SK-N-SH (cell line): Measurements from ENCODE around the gene HUNK.

Experiments
- POLR2AphosphoS5 ChIP-seq: IDR thresholded peaks from 2 replicates; pipeline ENCODE4 v1.6.1; 2012; ENCODE audit warnings: low read depth, low read length
- SIN3A ChIP-seq: IDR thresholded peaks from 2 replicates; pipeline ENCODE4 v1.6.1; 2012; ENCODE audit warnings: low read depth, mild to moderate bottlenecking, low read length, moderate library complexity, borderline replicate concordance
- YY1 ChIP-seq: IDR thresholded peaks from 2 replicates; pipeline ENCODE4 v1.4.0; 2012; ENCODE audit warnings: low read depth, mild to moderate bottlenecking
- TF ChIP-seq, protein P1 (sequence below): IDR thresholded peaks from 2 replicates; pipeline ENCODE4 v1.4.0; 2012; ENCODE audit warnings: low read depth, borderline replicate concordance
- TF ChIP-seq, protein P2 (sequence below): fragments of 200-600 bp; sonication (generic); IDR thresholded peaks from 2 replicates; pipeline ENCODE4 v1.6.1; 2017; ENCODE audit warnings: antibody characterized with exemption, mild to moderate bottlenecking, moderate library complexity
- TF ChIP-seq, protein P3 (sequence below): IDR thresholded peaks from 2 replicates; pipeline ENCODE4 v1.6.1; 2012; ENCODE audit warnings: mild to moderate bottlenecking, low read depth, low read length, moderate library complexity
- TF ChIP-seq, protein P4 (sequence below): IDR thresholded peaks from 2 replicates; pipeline ENCODE4 v1.4.0; 2012; ENCODE audit warnings: low read depth, borderline replicate concordance

DNA sequence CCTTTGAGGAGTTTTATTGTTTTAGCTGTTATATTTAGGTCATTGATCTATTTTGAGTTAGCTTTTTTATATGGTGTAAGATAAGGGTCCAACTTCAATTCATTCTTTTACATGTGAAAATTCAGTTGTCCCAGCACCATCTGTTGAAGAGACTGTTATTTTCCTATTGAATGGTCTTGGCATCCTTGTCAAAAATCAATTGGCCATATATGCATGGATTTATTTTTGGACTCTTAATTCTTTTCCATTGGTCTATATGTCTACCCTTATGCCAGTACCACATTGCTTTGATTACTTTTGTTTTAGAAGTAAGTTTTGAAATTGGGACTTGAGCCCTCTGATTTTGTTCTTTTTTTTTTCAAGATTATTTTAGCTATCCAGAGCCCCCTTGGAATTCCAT is 35.8 kb upstream of the HUNK start:
- TF ChIP-seq SIN3A = no peak
- no peak for TF ChIP-seq POLR2AphosphoS5
- TF ChIP-seq, protein P1, sequence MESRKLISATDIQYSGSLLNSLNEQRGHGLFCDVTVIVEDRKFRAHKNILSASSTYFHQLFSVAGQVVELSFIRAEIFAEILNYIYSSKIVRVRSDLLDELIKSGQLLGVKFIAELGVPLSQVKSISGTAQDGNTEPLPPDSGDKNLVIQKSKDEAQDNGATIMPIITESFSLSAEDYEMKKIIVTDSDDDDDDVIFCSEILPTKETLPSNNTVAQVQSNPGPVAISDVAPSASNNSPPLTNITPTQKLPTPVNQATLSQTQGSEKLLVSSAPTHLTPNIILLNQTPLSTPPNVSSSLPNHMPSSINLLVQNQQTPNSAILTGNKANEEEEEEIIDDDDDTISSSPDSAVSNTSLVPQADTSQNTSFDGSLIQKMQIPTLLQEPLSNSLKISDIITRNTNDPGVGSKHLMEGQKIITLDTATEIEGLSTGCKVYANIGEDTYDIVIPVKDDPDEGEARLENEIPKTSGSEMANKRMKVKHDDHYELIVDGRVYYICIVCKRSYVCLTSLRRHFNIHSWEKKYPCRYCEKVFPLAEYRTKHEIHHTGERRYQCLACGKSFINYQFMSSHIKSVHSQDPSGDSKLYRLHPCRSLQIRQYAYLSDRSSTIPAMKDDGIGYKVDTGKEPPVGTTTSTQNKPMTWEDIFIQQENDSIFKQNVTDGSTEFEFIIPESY = no peak
- TF ChIP-seq, protein P2, sequence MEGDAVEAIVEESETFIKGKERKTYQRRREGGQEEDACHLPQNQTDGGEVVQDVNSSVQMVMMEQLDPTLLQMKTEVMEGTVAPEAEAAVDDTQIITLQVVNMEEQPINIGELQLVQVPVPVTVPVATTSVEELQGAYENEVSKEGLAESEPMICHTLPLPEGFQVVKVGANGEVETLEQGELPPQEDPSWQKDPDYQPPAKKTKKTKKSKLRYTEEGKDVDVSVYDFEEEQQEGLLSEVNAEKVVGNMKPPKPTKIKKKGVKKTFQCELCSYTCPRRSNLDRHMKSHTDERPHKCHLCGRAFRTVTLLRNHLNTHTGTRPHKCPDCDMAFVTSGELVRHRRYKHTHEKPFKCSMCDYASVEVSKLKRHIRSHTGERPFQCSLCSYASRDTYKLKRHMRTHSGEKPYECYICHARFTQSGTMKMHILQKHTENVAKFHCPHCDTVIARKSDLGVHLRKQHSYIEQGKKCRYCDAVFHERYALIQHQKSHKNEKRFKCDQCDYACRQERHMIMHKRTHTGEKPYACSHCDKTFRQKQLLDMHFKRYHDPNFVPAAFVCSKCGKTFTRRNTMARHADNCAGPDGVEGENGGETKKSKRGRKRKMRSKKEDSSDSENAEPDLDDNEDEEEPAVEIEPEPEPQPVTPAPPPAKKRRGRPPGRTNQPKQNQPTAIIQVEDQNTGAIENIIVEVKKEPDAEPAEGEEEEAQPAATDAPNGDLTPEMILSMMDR = no peak
- TF ChIP-seq, protein P3, sequence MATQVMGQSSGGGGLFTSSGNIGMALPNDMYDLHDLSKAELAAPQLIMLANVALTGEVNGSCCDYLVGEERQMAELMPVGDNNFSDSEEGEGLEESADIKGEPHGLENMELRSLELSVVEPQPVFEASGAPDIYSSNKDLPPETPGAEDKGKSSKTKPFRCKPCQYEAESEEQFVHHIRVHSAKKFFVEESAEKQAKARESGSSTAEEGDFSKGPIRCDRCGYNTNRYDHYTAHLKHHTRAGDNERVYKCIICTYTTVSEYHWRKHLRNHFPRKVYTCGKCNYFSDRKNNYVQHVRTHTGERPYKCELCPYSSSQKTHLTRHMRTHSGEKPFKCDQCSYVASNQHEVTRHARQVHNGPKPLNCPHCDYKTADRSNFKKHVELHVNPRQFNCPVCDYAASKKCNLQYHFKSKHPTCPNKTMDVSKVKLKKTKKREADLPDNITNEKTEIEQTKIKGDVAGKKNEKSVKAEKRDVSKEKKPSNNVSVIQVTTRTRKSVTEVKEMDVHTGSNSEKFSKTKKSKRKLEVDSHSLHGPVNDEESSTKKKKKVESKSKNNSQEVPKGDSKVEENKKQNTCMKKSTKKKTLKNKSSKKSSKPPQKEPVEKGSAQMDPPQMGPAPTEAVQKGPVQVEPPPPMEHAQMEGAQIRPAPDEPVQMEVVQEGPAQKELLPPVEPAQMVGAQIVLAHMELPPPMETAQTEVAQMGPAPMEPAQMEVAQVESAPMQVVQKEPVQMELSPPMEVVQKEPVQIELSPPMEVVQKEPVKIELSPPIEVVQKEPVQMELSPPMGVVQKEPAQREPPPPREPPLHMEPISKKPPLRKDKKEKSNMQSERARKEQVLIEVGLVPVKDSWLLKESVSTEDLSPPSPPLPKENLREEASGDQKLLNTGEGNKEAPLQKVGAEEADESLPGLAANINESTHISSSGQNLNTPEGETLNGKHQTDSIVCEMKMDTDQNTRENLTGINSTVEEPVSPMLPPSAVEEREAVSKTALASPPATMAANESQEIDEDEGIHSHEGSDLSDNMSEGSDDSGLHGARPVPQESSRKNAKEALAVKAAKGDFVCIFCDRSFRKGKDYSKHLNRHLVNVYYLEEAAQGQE = no peak
- TF ChIP-seq YY1 = no peak
- TF ChIP-seq, protein P4, sequence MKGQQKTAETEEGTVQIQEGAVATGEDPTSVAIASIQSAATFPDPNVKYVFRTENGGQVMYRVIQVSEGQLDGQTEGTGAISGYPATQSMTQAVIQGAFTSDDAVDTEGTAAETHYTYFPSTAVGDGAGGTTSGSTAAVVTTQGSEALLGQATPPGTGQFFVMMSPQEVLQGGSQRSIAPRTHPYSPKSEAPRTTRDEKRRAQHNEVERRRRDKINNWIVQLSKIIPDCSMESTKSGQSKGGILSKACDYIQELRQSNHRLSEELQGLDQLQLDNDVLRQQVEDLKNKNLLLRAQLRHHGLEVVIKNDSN = no peak
